Hindlimb muscle (tissue), 1 donor: ENCODE data around the gene TPPP2. TPM values are rescaled to one million over a fixed set of nuclear protein-coding genes. Genes with fewer than 3 reads are reported as not detected.
"Not testable (repeated sequence)": the region's sequence is repeated elsewhere in the genome, so short reads cannot be mapped to it uniquely, and the experiment has no call there.

Experiments
- DNase-seq: peaks from one replicate; pipeline ENCODE4 v3.0.0-alpha.2; 2013
- polyA plus RNA-seq: library from polyadenylated mRNA; unstranded; fragments of 120-200 nt; gene quantifications from one replicate; pipeline ENCODE4 v1.2.1, GENCODE V29; 2013; ENCODE audit not compliant: insufficient read length

The TPPP2 gene
- 0.72 TPM for polyA plus RNA-seq

DNA sequence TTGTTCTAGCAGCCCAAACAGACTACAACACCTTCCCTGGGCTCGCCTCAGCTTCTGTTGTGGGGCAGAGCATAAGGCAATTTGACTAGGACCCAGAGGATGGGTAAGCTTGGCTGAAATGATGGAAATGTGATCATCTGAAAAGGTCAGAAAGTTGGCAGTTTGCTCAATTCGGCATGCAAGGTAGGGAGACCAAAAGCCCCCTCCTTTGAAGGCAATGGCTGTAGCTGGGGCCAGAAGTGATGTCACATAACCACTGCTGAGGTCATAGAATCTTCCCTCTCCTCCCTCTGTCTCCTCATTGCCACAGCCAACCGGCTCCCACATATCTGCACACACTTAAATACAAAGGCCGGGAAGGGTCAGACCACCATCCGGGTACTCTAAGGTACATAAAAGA is at the start of gene TPPP2:
TSS of gene TPPP2 (plus strand) at position 301 of the 400 bp plus-strand sequence. CDS start 365 bp downstream, outside the sequence.
- no peak for DNase-seq

- DNase-seq, result no peak
These were observed 49.1 kb upstream of the TPPP2 start for GRCh38 chr14:20980906-20981305.

- DNase-seq, result no peak
These were observed 47.2 kb upstream of the TPPP2 start for GRCh38 chr14:20982646-20983369.

- DNase-seq, result not testable (repeated sequence)
These were observed 44.4 kb upstream of the TPPP2 start for GRCh38 chr14:20985650-20986049.

GRCh38 chr14:20986811-20987210 is 43.2 kb upstream of the TPPP2 start:
- DNase-seq, result no peak

DNA sequence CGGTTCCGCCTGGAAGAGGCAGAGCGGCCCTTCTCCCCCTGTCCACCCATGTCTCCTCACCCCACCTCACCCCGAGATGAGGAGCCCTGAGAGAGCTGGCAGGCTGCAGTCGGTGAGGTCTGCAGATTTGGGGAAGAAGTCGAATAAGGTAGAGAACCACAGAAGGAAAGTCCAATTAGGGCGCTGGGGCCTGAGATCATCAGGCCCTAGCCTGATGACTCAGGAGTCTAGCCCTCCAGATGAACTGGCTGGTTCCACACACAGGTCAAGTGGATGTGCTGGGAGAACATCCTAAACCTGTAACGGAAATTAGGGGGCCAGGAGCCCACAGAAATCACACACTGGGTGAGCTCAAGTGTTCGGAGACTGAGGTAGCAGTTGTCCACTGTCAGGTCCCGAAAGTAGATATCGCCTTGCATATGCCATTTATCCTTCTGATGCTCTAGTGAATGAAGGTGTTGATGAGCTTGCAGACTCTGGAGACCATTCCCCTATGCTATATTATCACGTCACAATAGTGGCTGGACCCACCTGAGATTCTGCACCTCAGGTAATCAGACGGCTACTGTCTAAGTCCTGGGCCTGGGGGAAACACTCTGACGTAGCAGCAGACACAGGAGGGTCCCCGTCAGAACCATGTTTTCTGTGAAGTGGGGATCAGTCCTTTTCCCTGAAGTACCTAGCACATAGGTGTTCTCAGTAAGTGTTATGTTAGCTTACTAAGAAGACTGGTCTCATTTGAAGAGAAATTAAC is 41.1 kb upstream of the TPPP2 start:
- DNase-seq, result no peak

- no peak for DNase-seq
These were observed 40.6 kb upstream of the TPPP2 start for GRCh38 chr14:20989471-20989786.

GRCh38 chr14:20989787-20990600 is 40.0 kb upstream of the TPPP2 start, which contains the start of gene METTL17:
TSS of gene METTL17 (plus strand) at chr14:20989980. CDS start at chr14:20990003, 23 bp downstream.
- peak; percentile 92 for DNase-seq

- DNase-seq, result no peak
These were observed 33.5 kb upstream of the TPPP2 start for GRCh38 chr14:20996521-20996920.

DNA sequence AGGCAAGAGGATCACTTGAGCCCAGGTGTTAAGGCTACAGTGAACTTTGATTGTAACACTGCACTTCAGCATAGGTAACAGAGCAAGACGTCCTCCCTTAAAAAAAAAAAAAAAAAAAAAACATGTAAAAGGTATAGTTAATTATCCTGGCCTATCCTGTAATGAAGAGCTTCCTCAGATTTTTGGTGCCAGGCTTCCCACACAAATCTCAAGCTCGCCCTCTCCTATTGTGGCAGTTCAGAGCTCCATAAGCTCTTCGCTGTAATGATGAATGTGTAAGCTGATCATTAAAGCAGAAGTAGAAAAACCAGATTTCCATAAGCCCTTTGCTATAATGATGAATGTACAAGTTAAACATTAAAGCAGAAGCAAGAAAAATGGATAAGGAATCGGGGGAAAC is 32.9 kb upstream of the TPPP2 start:
- no peak for DNase-seq

- no peak for DNase-seq
These were observed 32.5 kb upstream of the TPPP2 start for GRCh38 chr14:20997564-20997963.

GRCh38 chr14:20998139-20998538 is 31.9 kb upstream of the TPPP2 start:
- DNase-seq, result no peak

DNA sequence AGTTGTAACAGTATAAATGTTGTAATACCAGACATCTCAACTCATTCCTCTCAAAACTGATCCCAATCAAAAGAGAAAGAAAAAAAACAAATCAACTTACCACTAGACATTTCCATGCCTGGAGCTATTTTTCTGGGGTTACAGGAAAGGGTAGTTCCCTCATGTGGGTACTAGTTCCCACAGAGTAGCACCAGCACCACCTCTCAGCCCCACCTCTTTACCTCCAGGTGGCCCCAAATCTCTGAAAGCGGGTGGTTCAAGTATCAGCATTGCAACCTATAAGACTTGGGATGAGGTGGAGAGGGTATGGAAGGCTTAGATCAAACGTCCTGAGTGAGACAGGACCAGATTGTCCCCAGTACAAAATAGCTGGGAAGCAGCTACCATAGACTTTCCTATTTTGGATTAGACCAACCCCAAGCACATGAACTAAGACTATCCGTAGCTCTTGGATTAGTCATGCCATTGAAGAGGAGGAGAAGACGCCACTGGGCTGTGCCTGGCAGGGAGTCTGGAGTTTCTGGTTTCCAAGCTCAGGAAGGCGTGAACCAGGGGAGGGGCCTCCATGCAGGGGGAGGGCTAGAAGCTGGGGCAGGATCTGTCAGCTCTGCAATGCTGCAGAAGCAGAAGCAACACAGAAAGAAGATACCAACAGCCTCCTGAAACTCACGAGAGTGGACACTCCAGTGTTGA is 31.2 kb upstream of the TPPP2 start, which contains the start of gene SLC39A2:
TSS of gene SLC39A2 (plus strand) at position 620 of the 693 bp plus-strand sequence. CDS start 154 bp downstream, outside the sequence.
- no peak for DNase-seq

- DNase-seq, result no peak
These were observed 30.4 kb upstream of the TPPP2 start for GRCh38 chr14:20999591-20999990.

- DNase-seq, result no peak
These were observed 28.8 kb upstream of the TPPP2 start for GRCh38 chr14:21001218-21001617.

DNA sequence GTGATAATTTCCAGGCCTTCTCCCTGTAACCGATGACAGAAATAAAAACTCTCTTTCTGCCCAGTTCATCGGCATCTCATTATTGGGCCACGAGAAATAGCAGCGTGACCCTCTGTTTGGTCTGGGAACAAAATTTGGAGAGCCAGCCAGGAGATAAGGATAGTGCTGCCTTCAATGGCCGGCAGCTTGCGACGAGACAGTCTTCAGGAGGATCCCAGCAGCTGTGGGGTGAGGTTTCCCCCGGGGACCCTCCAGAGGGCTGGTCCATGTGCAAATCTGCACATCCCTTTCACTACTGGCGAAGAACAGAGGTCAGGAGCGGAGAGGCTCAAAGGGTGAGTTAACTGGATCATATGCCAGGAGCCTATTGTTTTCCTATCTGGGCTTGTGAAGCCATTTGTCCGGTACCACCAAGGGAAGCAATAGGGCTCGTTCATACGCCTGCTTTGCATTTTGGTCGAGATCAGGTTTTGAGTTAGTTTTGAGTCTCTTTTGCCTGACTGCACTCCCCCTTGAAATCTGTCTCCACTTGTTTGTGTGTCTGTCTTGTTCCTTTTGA is 26.1 kb upstream of the TPPP2 start:
- no peak for DNase-seq

DNA sequence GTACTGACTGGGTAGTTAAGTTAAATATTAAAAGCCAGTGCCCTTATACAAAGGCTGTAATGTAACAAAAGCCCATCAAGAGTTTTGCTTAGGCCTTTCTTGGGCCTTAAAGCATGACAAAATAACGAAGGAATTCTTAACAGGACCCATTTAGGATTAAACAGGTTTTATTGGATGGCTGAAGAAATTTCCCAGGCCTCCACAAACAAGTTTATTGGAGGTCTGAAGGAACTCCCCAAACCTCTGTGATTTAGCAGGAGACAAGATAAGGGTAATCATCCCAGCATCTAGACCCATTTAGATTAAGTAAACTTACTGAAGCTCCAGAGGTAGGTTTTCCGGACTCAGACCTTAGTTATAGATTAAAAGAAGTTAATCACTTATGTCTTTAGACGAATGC is 20.3 kb upstream of the TPPP2 start:
- DNase-seq, result not testable (repeated sequence)

DNA sequence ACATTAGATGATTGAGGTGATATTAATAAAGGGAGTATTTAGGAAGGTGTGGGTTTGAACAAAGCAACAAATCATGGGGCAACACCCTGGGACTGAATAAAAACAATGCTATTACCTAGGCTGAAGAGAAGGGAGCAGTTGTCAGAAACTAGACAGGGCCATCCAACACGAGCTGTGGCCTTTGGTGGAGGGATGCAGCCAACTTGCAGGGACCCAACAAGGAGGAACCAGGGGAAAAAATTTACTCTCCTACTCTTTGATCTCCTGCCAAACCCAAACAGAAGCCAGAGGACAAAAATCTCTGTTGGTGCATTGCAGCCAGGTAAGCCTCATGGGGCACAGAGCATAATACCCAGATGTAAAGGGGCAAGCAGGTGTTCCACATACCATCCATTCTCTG is 18.9 kb upstream of the TPPP2 start:
- DNase-seq, result no peak

DNA sequence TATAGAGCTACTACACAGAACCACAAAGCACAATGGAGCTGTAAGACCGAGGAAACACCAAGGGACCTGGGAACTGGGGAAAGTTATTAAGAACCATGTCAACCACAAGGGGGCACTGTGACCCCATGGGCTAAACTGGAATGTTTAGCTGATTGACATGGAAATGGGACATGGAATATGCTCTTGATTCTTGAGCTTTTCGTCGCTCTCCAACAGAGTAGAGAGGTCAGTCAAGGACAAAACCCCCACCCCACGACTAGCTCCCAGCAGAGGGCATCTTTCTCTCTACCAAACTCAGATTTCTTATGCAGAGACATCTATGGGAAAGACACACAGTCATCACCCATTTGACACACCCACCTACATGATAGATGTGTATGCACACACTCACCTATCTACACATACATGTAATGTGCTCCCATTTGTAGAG is 15.2 kb upstream of the TPPP2 start:
- DNase-seq, result peak; percentile 88

DNA sequence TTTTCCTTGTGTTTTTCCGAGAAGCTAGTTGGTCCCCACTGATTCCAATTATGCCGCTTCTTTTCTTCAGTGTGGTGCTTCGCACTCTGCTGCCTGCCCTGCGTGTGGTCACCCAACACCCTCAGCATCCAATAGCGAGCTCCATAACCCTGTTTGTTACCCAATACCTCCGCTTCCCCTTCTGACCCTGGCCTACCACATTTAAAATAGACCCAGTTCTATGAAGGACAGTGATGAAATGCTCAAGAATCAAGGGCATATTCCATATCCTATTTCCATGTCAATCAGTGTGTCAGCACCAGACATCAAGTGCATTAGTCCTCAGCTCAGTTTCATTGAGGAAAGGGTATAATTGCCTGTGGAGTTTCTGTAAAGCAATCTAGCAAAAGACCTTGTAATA is 14.7 kb upstream of the TPPP2 start:
- no peak for DNase-seq

GRCh38 chr14:21016413-21017190 is 13.4 kb upstream of the TPPP2 start:
- DNase-seq, result no peak
